Measurements from ENCODE around the gene TNK2.

TNK2 gene

DNA sequence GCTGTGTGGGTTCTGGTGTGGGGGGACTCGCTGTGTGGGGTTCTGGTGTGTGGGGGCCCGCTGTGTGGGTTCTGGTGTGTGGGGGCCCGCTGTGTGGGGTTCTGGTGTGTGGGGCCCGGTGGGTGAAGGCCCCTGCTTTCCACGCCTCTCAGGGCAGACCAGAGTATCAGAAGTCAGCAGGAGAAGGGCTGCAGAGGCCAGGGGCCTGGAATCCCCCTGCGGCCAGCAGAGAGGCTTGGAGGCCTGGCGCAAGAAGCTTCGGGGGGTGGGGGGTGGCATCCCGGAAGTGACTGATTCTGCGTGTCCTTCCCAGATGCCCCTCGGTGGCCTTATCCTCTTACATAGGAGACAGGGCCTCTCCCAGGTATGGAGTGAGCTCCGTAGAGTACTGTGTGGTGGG is 37.4 kb downstream of the TNK2 start:
- H3K9me3 ChIP-seq (ENCODE audit: control insufficient read depth in 1 of 2, low read length in 2 of 2): no peaks in the 10 kb centered on the region
- no peak overlapping the region for H3K4me3 ChIP-seq (ENCODE audit: low read depth in 1 of 2, low read length in 2 of 2)
- H3K4me1 ChIP-seq (ENCODE audit: control insufficient read depth in 1 of 2, insufficient read depth in 2 of 2, low read length in 2 of 2): peaks cover under 1 to 1% of the 10 kb centered on the region in 2 donors
- peaks cover 0 to 25% of the 10 kb centered on the region in 2 donors for H3K36me3 ChIP-seq (ENCODE audit: control insufficient read depth in 1 of 2, insufficient read depth in 2 of 2, low read length in 2 of 2)
- H3K9ac ChIP-seq (ENCODE audit: low read depth in 1 of 2, low read length in 2 of 2): no peak overlapping the region
- no peak overlapping the region for H3K27ac ChIP-seq (ENCODE audit: low read depth, low read length)
- no peaks in the 10 kb centered on the region for H3K27me3 ChIP-seq (ENCODE audit: control insufficient read depth in 1 of 2, insufficient read depth in 2 of 2, low read length in 2 of 2)

DNA sequence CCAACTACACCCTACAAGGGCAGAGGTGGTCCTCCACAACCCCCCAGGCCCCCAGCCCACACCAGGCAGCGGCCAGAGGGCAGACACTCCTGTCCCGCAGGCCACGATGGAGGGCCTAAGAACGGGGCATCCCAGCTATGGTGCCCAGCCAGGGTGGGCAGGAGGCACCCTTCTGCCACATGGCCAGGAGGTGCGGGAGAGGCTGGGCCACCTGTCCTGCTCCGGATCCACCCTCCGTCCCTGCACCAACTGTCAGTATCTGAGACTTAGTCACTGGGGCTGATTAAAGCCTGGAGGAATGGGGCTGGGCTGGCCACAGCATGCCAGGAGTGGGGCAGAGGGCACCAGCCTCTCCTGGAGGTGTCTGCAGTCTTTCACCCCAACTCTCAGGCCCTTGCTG is 37.9 kb downstream of the TNK2 start:
- Histone ChIP-seq H3K27ac (ENCODE audit: low read depth, low read length) (no peak overlapping the region), H3K9ac (ENCODE audit: low read depth in 1 of 2, low read length in 2 of 2) (no peak overlapping the region), H3K4me3 (ENCODE audit: low read depth in 1 of 2, low read length in 2 of 2) (no peak overlapping the region), H3K27me3 (ENCODE audit: control insufficient read depth in 1 of 2, insufficient read depth in 2 of 2, low read length in 2 of 2) (no peaks in the 10 kb centered on the region), H3K36me3 (ENCODE audit: control insufficient read depth in 1 of 2, insufficient read depth in 2 of 2, low read length in 2 of 2) (peaks cover 0 to 29% of the 10 kb centered on the region in 2 donors), H3K9me3 (ENCODE audit: control insufficient read depth in 1 of 2, low read length in 2 of 2) (no peaks in the 10 kb centered on the region), H3K4me1 (ENCODE audit: control insufficient read depth in 1 of 2, insufficient read depth in 2 of 2, low read length in 2 of 2) (no peaks in the 10 kb centered on the region)

DNA sequence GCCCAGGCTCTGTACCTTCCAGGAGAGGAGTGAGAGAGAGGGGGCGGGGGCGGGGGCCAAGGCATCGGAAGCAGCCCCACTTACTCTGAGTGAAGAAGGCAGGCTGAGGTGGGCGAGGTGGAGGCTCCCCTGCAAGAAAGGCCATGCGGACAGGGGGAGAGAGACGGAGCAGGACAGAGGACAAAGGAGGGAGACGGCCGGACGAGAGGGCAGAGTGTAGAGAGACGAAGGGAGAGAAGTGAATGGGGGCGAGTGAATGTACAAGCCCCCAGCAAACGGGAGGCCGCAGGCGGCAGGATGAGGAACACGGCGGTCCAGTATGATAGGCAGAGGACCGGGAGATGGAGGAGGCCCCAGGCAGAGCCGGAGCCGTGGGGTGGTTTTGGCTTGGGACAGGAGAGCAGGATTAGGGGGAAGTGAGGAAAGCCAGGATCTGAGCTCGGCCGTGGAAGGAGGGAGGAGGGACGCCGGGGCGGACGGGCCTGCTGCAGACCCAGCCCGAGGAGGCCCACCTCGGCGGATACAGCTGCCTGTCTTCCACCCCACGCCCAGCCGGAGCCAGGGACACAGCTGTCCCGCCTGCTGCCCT is 38.8 kb downstream of the TNK2 start:
- Histone ChIP-seq H3K9me3 (ENCODE audit: control insufficient read depth in 1 of 2, low read length in 2 of 2) (no peaks in the 10 kb centered on the region), H3K4me3 (ENCODE audit: low read depth in 1 of 2, low read length in 2 of 2) (no peak overlapping the region), H3K27ac (ENCODE audit: low read depth, low read length) (no peak overlapping the region), H3K27me3 (ENCODE audit: control insufficient read depth in 1 of 2, insufficient read depth in 2 of 2, low read length in 2 of 2) (no peaks in the 10 kb centered on the region), H3K36me3 (ENCODE audit: control insufficient read depth in 1 of 2, insufficient read depth in 2 of 2, low read length in 2 of 2) (peaks cover 0 to 31% of the 10 kb centered on the region in 2 donors), H3K9ac (ENCODE audit: low read depth in 1 of 2, low read length in 2 of 2) (no peak overlapping the region), H3K4me1 (ENCODE audit: control insufficient read depth in 1 of 2, insufficient read depth in 2 of 2, low read length in 2 of 2) (no peaks in the 10 kb centered on the region)

DNA sequence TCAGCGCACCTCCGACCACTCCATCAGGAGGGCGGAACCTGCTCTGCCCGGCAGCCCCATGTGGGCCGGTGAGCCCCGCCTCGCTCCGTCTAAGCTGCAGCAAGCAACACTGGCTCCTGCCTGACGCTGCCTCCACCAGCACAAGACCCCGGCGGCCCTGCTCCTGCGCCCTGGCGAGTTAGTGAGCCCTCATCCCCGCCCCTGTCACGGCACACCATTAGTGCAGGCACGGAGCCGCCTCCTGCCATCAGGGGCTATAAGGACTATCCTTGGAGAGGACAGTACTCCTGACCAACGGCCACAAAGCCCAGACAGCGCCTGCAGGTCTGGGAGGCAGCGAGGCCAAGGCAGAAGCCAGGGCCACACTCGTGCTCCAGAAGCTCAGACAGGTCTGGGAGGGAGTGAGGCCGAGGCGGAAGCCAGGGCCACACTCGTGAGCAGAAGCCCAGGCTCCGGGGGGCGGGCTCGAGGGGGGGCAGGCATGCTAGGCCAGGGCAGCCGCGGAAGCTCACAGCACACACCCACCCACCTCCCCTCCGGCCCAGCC is 39.4 kb downstream of the TNK2 start:
- Histone ChIP-seq H3K27ac (ENCODE audit: low read depth, low read length) (no peak overlapping the region), H3K27me3 (ENCODE audit: control insufficient read depth in 1 of 2, insufficient read depth in 2 of 2, low read length in 2 of 2) (no peaks in the 10 kb centered on the region), H3K4me1 (ENCODE audit: control insufficient read depth in 1 of 2, insufficient read depth in 2 of 2, low read length in 2 of 2) (no peaks in the 10 kb centered on the region), H3K36me3 (ENCODE audit: control insufficient read depth in 1 of 2, insufficient read depth in 2 of 2, low read length in 2 of 2) (peaks cover 0 to 31% of the 10 kb centered on the region in 2 donors), H3K9me3 (ENCODE audit: control insufficient read depth in 1 of 2, low read length in 2 of 2) (no peaks in the 10 kb centered on the region), H3K9ac (ENCODE audit: low read depth in 1 of 2, low read length in 2 of 2) (no peak overlapping the region), H3K4me3 (ENCODE audit: low read depth in 1 of 2, low read length in 2 of 2) (no peak overlapping the region)

DNA sequence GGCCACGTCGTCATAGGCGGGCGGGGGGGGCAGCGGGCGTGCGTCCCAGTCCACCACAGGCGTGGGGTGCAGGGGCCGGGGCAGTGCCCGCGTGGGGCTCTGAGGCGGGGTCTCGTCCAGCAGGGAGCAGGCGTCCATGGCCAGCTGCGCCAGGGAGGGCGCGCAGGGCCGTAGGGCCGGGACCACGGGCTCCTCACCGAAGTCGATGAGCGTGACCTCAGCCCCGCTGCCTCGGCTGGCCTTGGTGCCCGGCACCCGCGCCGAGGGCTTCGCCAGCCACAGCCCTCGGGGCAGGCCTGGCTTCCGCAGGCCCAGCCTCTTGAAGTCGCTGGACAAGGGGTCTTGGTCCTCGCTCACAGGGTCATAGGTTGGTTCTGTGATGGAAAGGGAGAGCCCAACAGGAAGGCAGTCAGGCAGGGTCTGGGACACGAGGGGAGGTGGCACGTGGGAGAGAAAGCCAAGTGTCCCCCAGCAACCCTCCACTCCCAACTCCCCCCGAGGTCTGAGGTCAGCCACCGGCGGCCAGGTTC is 40.0 kb downstream of the TNK2 start:
- Histone ChIP-seq H3K9me3 (ENCODE audit: control insufficient read depth in 1 of 2, low read length in 2 of 2) (no peaks in the 10 kb centered on the region), H3K36me3 (ENCODE audit: control insufficient read depth in 1 of 2, insufficient read depth in 2 of 2, low read length in 2 of 2) (peaks cover 0 to 31% of the 10 kb centered on the region in 2 donors)

DNA sequence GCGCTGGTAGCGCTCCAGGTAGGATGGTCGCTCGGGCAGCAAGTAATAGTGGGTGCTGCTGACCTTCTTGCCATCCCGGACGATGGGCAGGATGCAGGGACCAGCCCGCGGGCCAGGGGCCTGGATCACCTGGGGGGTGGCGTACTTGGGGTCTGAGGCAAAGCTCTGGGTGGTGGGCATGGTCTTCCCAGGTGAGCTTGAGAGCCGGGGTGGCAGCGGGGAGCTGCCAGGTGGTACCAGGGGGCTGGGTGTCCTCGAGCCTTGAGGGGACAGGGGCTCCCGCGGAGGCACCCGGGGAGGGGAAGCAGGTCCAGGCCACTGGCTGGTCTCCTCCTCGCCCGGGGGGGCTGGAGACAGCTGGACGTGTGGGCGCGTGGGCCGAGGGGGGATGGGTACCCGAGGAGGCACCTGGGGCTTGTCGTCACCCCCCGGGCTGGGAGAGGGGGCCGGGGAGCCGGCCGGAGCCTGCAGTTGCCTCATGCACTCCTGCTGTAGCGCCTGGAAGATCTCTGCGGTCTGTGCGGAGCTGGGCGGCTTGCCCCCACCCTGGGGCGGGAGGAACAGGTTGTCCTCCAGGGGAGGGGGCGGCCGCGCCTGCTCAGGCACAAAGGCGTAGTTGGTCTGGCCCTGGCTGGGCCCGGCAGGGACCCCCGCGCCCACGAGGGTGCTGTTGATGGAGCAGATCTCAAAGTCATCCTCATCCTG is 40.6 kb downstream of the TNK2 start:
- no peak overlapping the region for H3K9ac ChIP-seq (ENCODE audit: low read depth in 1 of 2, low read length in 2 of 2)
- no peak overlapping the region for H3K4me3 ChIP-seq (ENCODE audit: low read depth in 1 of 2, low read length in 2 of 2)
- H3K36me3 ChIP-seq (ENCODE audit: control insufficient read depth in 1 of 2, insufficient read depth in 2 of 2, low read length in 2 of 2): peaks cover 0 to 31% of the 10 kb centered on the region in 2 donors
- no peaks in the 10 kb centered on the region for H3K27me3 ChIP-seq (ENCODE audit: control insufficient read depth in 1 of 2, insufficient read depth in 2 of 2, low read length in 2 of 2)
- H3K27ac ChIP-seq (ENCODE audit: low read depth, low read length): no peak overlapping the region
- no peaks in the 10 kb centered on the region for H3K9me3 ChIP-seq (ENCODE audit: control insufficient read depth in 1 of 2, low read length in 2 of 2)
- H3K4me1 ChIP-seq (ENCODE audit: control insufficient read depth in 1 of 2, insufficient read depth in 2 of 2, low read length in 2 of 2): no peaks in the 10 kb centered on the region

More for the DNA sequence above, 40.0 kb downstream of the TNK2 start:
- Histone ChIP-seq H3K4me3 (ENCODE audit: low read depth in 1 of 2, low read length in 2 of 2) (no peak overlapping the region), H3K9ac (ENCODE audit: low read depth in 1 of 2, low read length in 2 of 2) (no peak overlapping the region), H3K4me1 (ENCODE audit: control insufficient read depth in 1 of 2, insufficient read depth in 2 of 2, low read length in 2 of 2) (no peaks in the 10 kb centered on the region), H3K27ac (ENCODE audit: low read depth, low read length) (no peak overlapping the region), H3K27me3 (ENCODE audit: control insufficient read depth in 1 of 2, insufficient read depth in 2 of 2, low read length in 2 of 2) (no peaks in the 10 kb centered on the region)

DNA sequence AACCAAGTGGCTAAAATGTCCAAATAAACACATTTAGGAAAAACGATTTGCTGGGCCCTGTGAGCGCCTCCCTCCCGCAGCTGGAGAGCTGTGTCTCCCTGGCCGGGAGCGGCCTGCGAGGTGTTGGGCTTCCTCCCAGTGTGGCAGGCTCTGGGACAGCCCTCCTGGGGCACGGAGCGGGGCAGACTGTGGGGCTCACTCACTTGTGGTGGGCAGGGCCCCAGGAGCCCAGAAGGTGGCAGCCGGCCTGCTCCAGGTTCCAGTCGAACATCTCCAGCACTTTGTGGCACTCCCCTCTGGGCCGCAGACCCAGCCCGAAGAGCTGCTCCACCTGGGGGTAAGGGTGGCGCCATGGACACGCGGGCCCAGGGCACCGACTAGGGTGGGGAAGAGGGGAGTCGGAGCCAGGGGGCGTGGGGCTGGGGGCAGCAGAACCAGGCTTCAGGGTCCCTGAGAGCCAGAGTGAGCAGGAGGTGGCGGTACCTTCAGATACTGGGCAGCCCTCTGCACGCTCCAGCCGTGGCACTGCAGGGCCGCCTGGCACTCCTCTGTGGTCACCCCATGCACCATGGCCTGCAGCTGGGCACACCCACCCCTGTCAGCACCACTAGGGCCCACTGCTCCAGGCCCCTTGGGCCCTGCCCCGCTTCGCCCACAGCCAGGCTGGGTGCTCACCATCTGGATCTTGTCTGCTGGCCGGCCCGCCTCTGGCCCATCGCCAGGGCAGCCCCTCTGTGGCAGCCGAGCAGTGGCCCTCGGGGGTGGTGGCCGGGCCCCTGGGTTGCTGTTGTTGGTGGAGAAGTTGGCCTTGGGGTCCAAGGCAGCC is 41.5 kb downstream of the TNK2 start:
- H3K36me3 ChIP-seq (ENCODE audit: control insufficient read depth in 1 of 2, insufficient read depth in 2 of 2, low read length in 2 of 2): peaks cover 0 to 31% of the 10 kb centered on the region in 2 donors
- no peaks in the 10 kb centered on the region for H3K4me1 ChIP-seq (ENCODE audit: control insufficient read depth in 1 of 2, insufficient read depth in 2 of 2, low read length in 2 of 2)
- H3K9me3 ChIP-seq (ENCODE audit: control insufficient read depth in 1 of 2, low read length in 2 of 2): no peaks in the 10 kb centered on the region
- H3K9ac ChIP-seq (ENCODE audit: low read depth in 1 of 2, low read length in 2 of 2): no peak overlapping the region
- H3K27me3 ChIP-seq (ENCODE audit: control insufficient read depth in 1 of 2, insufficient read depth in 2 of 2, low read length in 2 of 2): no peaks in the 10 kb centered on the region
- no peak overlapping the region for H3K4me3 ChIP-seq (ENCODE audit: low read depth in 1 of 2, low read length in 2 of 2)
- H3K27ac ChIP-seq (ENCODE audit: low read depth, low read length): no peak overlapping the region

DNA sequence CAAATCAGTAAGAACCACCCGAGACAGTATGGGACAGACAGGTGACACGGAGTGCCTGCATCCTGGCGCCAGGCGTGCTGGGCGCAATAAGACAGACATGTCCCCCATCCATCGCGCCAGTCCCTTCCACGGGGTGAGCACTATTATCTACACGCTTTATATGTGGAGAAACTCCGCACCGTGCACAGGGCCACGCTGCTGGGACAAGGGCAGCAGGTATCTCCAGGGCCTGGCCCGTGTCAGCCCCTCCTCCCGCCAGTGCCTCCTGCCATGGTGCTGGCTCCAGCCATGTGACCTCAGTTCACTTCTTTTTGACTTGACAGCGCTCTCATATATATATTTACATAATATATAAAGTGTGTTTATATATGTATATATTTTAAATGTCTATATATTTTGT is 42.6 kb downstream of the TNK2 start:
- peaks cover 0 to 26% of the 10 kb centered on the region in 2 donors for H3K36me3 ChIP-seq (ENCODE audit: control insufficient read depth in 1 of 2, insufficient read depth in 2 of 2, low read length in 2 of 2)

DNA sequence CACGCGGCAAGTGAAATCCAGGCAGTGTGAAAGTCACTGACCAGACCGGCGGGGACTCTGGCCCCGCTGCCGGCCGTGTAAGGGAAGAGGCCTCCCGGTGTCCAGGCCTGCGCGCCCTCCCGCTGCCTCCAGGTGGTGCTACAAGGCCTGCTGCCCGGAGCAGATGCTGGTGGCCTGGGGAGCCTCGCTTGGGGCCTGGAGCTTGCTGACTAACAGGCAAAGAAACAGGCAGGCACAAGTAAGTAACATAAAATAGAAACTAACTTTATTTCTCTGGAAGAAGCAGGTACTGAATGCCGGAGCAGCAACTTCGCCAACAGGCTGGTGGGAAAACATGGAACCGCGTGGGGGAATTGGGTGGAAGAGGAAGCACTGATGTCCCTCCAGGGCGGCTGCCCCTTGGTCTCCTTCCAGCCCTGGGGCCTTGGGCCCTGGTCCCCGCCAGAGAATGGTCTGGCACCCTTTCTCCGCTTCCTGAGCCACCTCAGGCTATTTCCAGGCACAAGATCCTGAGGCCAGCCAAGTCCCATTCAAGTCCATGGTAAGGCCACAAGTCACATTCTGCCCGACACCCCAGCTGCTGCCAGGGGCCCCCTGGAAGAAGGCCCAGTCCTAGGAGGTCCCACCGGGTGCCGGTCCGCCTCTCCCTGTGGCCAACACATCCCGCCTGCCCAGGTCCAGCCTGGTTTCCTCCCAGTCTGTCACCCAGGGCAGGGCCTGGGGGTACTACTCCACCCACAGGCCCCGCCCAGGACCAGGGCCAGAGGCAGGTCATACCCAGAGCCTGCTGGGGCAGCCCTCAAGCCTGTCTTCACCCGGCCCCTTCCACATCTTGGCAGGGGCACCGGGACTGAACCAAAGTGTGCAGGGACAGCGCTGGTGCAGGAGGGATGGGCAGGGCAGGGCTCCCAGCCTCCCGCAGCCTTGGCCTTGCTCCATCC is 45.0 kb downstream of the TNK2 start:
- Histone ChIP-seq H3K27me3 (ENCODE audit: control insufficient read depth in 1 of 2, insufficient read depth in 2 of 2, low read length in 2 of 2) (no peaks in the 10 kb centered on the region), H3K4me1 (ENCODE audit: control insufficient read depth in 1 of 2, insufficient read depth in 2 of 2, low read length in 2 of 2) (peaks cover 4 to 5% of the 10 kb centered on the region in 2 donors), H3K9me3 (ENCODE audit: control insufficient read depth in 1 of 2, low read length in 2 of 2) (no peaks in the 10 kb centered on the region), H3K27ac (ENCODE audit: low read depth, low read length) (no peak overlapping the region), H3K9ac (ENCODE audit: low read depth in 1 of 2, low read length in 2 of 2) (no peak overlapping the region), H3K4me3 (ENCODE audit: low read depth in 1 of 2, low read length in 2 of 2) (no peak overlapping the region), H3K36me3 (ENCODE audit: control insufficient read depth in 1 of 2, insufficient read depth in 2 of 2, low read length in 2 of 2) (peaks cover 0 to 16% of the 10 kb centered on the region in 2 donors)

More for the DNA sequence above, 42.6 kb downstream of the TNK2 start:
- no peaks in the 10 kb centered on the region for H3K27me3 ChIP-seq (ENCODE audit: control insufficient read depth in 1 of 2, insufficient read depth in 2 of 2, low read length in 2 of 2)
- H3K4me1 ChIP-seq (ENCODE audit: control insufficient read depth in 1 of 2, insufficient read depth in 2 of 2, low read length in 2 of 2): no peaks in the 10 kb centered on the region
- H3K27ac ChIP-seq (ENCODE audit: low read depth, low read length): no peak overlapping the region
- H3K9ac ChIP-seq (ENCODE audit: low read depth in 1 of 2, low read length in 2 of 2): no peak overlapping the region
- no peak overlapping the region for H3K4me3 ChIP-seq (ENCODE audit: low read depth in 1 of 2, low read length in 2 of 2)
- no peaks in the 10 kb centered on the region for H3K9me3 ChIP-seq (ENCODE audit: control insufficient read depth in 1 of 2, low read length in 2 of 2)

Data from duodenal mucosa (tissue), 2 donors.